ENCODE results near the gene TMEM31. TPM values are rescaled to one million over a fixed set of nuclear protein-coding genes. Genes with fewer than 3 reads are reported as not detected.

Gene TMEM31
- total RNA-seq, 1 donor from 2014 or later = not detected

Other genes starting within 250 kb of the TMEM31 start
- 0.32 TPM for gene RAB40A, start 191.4 kb upstream of the TMEM31 start, total RNA-seq
- 68.0 TPM for gene TCEAL4, start 125.4 kb upstream of the TMEM31 start, total RNA-seq
- gene TCEAL3, start 102.9 kb upstream of the TMEM31 start, total RNA-seq = 24.7 TPM
- 22.1 TPM for gene TCEAL1, start 81.9 kb upstream of the TMEM31 start, total RNA-seq
- 171 TPM for gene MORF4L2, start 24.2 kb upstream of the TMEM31 start, total RNA-seq
- 2.2 TPM for gene PLP1, start 65.9 kb downstream of the TMEM31 start, total RNA-seq
- 38.0 TPM for gene RAB9B, start 121.3 kb downstream of the TMEM31 start, total RNA-seq

All from cardiac septum (tissue), 1 donor.